Stimulated activated naive CD4-positive, alpha-beta T cell (primary cell): ENCODE results near the gene RAC2.
"Not testable (repeated sequence)": the region's sequence is repeated elsewhere in the genome, so short reads cannot be mapped to it uniquely, and the experiment has no call there.

Experiments
- DNase-seq, 6 experiments: peaks; one replicate each; lab custom pipeline; 2025; lab: John Stamatoyannopoulos, UW

Gene RAC2

DNA sequence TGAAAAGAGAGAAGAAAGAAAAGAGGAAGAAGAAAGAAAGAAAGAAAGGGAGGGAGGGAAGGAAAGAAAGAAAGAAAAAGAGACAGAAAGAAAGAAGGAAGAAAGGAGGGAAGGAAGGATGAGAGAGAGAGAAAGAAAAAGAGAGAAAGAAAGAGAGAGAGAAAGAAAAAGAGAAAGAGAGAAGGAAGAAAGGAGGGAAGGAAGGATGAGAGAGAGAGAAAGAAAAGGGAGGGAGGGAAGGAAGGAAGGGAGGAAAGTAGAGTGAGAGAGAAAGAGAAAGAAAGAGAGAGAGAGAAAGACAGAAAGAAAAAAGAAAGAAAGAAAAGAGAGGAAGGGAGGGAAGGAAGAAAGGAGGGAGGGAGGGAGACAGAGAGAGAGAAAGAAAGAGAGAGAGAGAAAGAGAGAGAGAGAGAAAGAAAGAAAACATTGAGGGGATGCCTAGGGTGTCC is 11.5 kb upstream of the RAC2 start:
- DNase-seq = no peak

DNA sequence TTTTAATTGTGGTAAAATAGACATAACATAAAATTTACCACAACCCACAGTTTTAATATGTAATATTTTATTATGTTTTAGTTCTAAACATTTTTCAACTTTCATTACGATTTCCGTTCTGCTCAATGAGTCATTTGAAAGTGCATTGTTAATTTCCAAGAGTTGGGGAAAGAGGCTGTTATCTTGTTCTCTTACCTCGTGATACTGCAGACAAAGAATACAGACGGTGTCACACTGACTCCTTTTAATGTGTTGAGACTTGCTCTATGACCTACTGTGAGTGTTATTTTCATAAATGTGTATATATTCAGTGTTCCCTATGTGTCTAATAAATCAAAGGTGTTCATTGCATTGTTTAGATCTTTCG is 10.8 kb upstream of the RAC2 start:
- no peak for DNase-seq

GRCh38 chr22:37254209-37254866 is 10.3 kb upstream of the RAC2 start:
- DNase-seq = no peak

DNA sequence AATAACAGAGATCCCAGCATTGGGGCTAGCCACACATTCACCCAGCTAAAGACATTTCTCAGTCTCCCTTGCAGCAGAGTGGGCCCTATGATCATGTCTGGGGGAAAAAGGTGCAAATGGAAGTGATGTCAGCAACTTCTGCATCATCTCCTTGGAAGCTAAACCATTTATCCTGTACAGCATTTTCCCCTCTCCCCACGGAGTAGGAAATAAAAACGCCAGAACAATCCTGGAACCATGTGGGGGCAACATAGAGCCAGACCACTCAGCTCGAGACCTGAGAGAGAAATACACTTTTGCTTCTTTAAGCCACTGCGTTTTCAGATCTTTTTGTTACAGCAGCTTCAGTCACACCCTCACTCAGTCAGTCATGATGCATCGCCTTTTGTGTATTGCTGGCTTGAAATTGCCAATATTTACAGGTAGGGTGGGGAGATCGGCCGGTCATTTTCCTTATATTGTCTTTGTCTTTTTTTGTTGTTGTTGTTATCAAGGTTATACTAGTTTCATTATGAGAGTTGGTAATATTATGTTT is 9.1 kb upstream of the RAC2 start:
- no peak for DNase-seq

GRCh38 chr22:37251836-37252235 is 7.8 kb upstream of the RAC2 start:
- not testable (repeated sequence) for DNase-seq

- no peak for DNase-seq
Observed at GRCh38 chr22:37249986-37250385, 5.9 kb upstream of the RAC2 start.

DNA sequence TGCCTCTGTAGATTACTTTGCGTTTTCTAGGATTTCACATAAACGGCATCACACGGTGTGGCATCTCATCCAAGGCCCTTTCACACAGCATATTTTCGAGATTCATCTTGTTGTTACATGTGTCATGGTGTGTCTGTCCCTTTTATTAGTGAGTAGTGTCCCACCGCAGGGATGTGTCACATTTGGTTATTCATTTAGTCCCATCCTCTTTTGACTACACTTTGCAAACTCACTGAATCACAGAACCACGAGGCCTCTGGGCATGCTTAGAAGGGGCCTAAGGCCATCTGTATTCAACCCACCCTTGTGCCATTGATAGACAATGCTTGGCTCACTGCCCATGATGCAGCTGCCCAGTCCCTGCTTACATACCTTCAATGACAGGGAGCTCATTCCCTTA is 4.2 kb upstream of the RAC2 start:
- DNase-seq = no peak

- DNase-seq = no peak
Observed at GRCh38 chr22:37245740-37246139, 1.7 kb upstream of the RAC2 start.

- peak in 2 of 6 experiments; percentile 14 to 27 for DNase-seq
Observed at GRCh38 chr22:37244922-37245722, 1.1 kb upstream of the RAC2 start.

- peak in 2 of 6 experiments; percentile 15 to 20 for DNase-seq
Observed at GRCh38 chr22:37243402-37244113, 511 bp downstream of the RAC2 start.

GRCh38 chr22:37242395-37242918 is 1.6 kb downstream of the RAC2 start:
- DNase-seq = peak; percentile 66 to 85 (median 82)

- DNase-seq = peak in 3 of 6 experiments; percentile 27 to 43 (median 32)
Observed at GRCh38 chr22:37241351-37242142, 2.5 kb downstream of the RAC2 start.

GRCh38 chr22:37240941-37241320 is 3.1 kb downstream of the RAC2 start:
- DNase-seq = peak in 2 of 6 experiments; percentile 16 to 43

DNA sequence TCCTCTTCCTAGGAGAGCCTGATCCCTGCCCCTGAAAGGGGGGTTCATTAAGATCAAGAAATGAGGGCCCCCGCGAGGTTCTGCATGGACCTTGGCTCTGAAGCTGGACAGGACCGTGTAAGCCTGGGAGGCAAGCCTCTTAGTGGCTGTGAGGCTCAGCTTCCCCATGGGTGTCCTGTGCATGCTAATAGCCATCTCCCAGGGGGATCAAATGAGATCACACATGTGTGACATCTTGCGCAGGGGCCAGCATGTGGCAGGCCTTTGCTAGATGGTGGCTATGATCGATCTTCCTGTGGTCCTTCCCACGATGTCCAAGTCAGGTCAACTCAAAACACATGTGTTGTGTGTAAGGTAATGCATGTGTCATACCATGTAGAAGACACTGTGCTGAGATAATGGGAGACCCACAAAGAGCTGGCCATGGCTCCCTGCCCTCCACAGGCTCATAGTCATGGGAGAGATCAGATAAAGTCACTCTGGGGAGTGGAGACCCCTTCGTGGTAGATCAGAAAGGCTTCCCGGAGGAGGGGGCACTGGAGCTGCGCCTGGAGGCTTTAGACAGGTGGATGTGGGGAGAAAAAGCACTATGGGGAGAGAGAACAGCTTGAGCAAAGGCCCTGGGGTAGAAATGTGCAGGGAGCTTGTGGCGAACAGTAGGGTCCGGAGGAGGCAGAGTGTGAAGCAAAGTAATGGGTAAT is 3.7 kb downstream of the RAC2 start:
- DNase-seq = no peak

DNA sequence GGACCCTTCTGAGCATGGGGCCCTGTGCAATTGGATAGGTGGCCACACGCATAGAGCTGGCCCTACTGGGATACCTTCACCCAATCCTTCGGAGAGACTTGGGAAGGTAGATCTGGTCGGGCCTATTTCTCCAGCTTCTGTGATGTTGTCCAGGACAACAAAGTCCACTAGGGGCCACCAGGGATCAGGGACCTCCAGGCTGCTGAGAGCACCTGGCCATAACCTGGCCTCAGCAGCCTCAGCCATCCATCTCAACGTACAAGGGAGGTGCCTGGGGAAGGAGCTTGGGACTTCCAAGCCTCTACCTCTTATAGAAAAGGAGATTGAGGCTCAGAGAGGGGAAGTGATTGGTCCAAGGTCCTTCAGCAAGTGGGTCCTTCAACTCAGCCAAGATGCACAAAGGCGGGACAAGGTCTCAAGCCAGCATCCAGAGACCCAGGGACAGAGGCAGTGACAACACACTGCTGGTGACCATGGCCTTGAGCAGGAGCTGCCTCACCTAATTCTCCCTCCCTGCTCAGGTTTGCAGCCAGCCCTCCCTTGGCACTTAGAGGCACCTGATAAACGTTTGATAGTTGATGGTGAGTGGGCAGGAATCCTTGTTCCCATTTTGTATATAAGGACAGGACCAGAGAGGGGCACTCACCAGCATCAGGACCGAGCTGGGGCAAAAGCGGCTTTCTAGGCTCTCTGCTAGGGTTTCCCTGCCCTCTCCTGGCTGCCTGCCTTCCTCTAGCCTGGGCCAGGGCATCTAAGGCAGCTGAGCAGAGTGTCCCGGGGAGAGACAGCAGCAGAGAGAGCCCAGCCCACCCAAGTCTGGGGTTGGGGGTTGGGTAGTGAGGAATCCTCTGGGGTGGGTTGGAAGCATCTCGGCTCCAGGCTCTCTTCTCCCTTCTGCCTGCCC is 4.5 kb downstream of the RAC2 start:
- DNase-seq = no peak

- DNase-seq = peak in 5 of 6 experiments; percentile 19 to 51 (median 30)
Observed at GRCh38 chr22:37237371-37238268, 6.4 kb downstream of the RAC2 start.

GRCh38 chr22:37235897-37236607 is 8.0 kb downstream of the RAC2 start:
- DNase-seq = peak in 1 of 6 experiments; percentile 15
